GM23248 (cell line): ENCODE data around the gene ISCA1.

Source experiments
- EZH2 ChIP-seq: fragments of 200-600 bp; sonication (generic); IDR thresholded peaks from 2 replicates; pipeline ENCODE4 v1.6.1; 2018; ENCODE audit warnings: antibody characterized with exemption, mild to moderate bottlenecking; ENCODE audit not compliant: insufficient read depth, poor library complexity, severe bottlenecking
- EZH2phosphoT487 ChIP-seq: fragments of 200-600 bp; sonication (generic); IDR thresholded peaks from 2 replicates; pipeline ENCODE4 v1.6.1; 2018; ENCODE audit warnings: antibody characterized with exemption, moderate library complexity, mild to moderate bottlenecking, low read depth; ENCODE audit not compliant: insufficient read depth

DNA sequence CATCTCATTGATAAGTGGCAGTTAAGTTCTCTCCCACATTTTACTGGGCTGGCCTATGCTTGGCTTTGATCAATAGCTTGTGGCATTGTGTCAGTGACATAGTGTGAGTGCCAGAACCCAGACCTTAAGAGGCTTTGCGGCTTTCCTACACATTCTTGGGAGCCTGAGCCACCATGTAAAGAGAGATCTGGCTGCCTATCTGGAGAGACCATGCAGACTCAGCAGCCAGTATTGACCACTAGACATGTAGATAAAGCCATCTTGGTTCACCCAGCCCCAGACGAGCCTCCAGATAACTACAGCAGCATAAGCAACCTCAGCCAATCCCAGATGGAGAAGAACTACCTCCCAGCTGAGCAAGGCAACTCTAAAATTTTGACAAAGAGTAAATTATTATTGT, 51.5 kb downstream of the ISCA1 start:
- TF ChIP-seq EZH2: no peak
- no peak for TF ChIP-seq EZH2phosphoT487
